Stimulated activated CD4-positive, alpha-beta T cell treated with anti-CD3 and anti-CD28 coated beads, Interleukin-2, amount 100 ng/mL, for 4 hours (primary cell): ENCODE data around the gene KRT33A.

Experiments used
- DNase-seq: peaks from one replicate; pipeline ENCODE4 v3.0.0-alpha.2; 2020; ENCODE audit warnings: low read depth

Gene KRT33A

DNA sequence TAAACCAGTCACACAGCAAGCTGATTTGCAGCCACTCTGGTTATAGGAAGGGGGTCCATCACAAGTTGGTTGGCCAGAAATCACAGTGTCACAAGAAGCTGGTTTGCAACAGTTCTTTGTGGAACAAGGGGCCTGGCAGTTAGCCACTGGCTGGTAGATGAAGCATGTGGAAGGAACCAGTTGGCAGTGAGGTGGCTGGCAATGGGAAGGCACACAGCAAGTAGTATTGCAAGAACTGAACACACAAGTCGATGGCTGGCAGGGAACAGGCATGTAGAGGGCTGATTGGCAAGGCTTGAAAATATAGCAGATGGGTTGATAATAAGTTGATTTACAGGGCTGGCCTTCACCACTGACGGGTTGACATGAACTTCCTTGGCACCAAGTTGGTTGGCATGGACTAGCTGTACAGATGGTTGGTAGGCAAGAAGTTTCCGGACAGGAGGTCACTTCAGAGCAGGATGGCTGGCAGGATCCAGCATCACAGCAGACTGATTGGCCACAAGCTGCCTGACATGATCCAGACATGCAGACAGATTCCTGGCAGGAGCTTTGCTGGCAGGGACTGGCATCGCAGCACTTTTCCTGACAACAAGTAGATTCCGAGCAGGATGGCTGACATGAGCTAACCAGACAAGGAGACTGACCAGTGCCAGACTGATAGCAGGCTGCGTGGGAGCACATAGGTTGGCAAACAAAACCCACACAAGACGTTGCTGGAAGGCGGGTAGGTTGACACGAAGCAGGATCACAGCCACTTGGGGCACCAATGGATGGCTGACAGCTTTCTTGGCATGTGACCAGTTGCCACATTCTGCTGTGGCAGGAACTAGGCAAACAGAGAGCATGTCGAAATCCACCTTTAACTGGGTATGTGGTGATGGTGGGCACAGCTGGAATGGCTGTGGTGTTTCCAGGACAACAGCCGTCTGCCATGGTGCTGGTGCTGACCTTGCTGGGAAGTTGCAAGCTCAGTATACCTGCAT lies 48.4 kb downstream of the KRT33A start, which contains the start of gene KRTAP29-1:
TSS of gene KRTAP29-1 (minus strand) at position 936 of the 986 bp plus-strand sequence. CDS start at position 936, 0 bp downstream.
- no peak for DNase-seq

- DNase-seq, result no peak
These were observed 49.3 kb downstream of the KRT33A start for GRCh38 chr17:41301204-41301790.

DNA sequence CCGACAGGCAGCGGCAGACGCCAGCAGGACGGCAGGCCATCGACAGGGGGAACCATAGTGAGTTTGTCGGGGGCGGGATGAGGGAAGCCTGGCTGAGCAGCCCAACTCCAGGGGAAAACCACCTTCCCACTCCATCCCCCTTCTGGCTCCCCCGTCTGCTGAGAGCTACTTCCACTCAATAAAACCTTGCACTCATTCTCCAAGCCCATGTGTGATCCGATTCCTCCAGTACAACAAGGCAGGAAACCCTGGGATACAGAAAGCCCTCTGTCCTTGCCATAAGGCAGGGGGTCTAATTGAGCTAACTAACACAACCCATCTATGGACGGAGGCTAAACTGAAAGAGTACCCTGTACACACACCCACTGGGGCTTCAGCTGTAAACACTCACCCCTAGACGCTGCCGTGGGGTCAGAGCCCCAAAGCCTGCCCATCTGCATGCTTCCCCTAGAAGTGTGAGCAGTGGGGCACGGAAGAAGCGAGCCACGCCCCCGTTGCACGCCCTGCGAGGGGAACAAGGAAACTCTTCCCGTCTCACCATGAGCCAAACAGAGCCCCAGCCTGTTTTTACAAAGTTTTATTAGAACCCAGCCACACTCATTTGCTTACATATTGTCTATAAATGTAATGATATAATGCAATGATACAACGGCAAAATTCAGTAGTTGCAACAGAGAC lies 52.0 kb downstream of the KRT33A start:
- no peak for DNase-seq

DNA sequence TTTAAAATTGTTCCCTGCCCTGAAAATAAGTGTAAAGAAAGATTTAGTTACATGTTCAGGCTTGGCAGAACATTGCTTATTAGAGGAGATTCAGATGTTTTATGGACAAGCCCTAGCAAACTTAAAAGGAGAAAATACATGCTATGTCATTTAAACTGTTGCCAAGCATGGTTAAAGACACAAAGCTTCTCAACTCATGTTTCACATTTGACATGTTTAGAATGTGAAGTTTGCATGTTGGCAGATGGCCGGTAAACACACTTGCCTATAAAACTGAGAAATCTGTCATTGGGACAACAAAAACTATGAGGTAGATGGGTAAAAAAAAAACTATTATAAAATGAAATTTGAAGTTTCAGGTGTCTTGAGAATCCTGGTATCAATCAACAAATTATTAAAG lies 53.8 kb downstream of the KRT33A start:
- DNase-seq, result no peak
